K562 (cell line): Measurements from ENCODE around the gene GP1BB. TPM values are rescaled to one million over a fixed set of nuclear protein-coding genes. Genes with fewer than 3 reads are reported as not detected.

Experiments used
- ARID3B ChIP-seq: fragments of 250-450 bp; sonication (Bioruptor Pico); IDR thresholded peaks from 2 replicates; pipeline ENCODE4 v1.4.0; 2020; ENCODE audit warnings: borderline replicate concordance
- BRD4 ChIP-seq: fragments of 200-600 bp; sonication (generic); IDR thresholded peaks from 2 replicates; pipeline ENCODE4 v1.6.1; 2017; ENCODE audit warnings: inconsistent platforms
- CBFA2T3 ChIP-seq: fragments of 450-650 bp; IDR thresholded peaks from 2 replicates; pipeline ENCODE4 v1.6.1; 2017
- FOXA1 ChIP-seq: fragments of 450-650 bp; IDR thresholded peaks from 2 replicates; pipeline ENCODE4 v1.6.1; 2016; ENCODE audit warnings: mild to moderate bottlenecking, borderline replicate concordance
- FOXJ3 ChIP-seq: sonication (generic); formaldehyde crosslinking; IDR thresholded peaks from 2 replicates; pipeline ENCODE4 v1.4.0; 2020; ENCODE audit warnings: mild to moderate bottlenecking, missing genetic modification reagents
- GTF2F1 ChIP-seq: IDR thresholded peaks from 2 replicates; pipeline ENCODE4 v1.6.1; 2011; ENCODE audit warnings: low read depth, low read length, improper control_type of control experiment
- HOXB6 ChIP-seq: fragments of 250-450 bp; sonication (Bioruptor Pico); IDR thresholded peaks from 2 replicates; pipeline ENCODE4 v1.5.1; 2022; ENCODE audit warnings: mild to moderate bottlenecking, borderline replicate concordance
- KDM2B ChIP-seq: fragments of 250-450 bp; sonication (Bioruptor Pico); IDR thresholded peaks from 2 replicates; pipeline ENCODE4 v1.8.0; 2021; ENCODE audit warnings: mild to moderate bottlenecking, moderate library complexity
- KLF16 ChIP-seq: IDR thresholded peaks from 2 replicates; pipeline ENCODE4 v1.6.1; 2016; ENCODE audit warnings: antibody characterized with exemption
- MAFG ChIP-seq: fragments of 450-650 bp; conservative IDR thresholded peaks from 2 replicates; pipeline ENCODE4 v1.6.1; 2016; ENCODE audit warnings: missing genetic modification characterization, missing compliant biosample characterization
- MLX ChIP-seq, 2 experiments: fragments of 450-650 bp in 1 of 2; sonication (generic) in 1 of 2; formaldehyde crosslinking; conservative IDR thresholded peaks; 2 replicates each; pipeline versions ENCODE4 v1.4.0 to v1.8.1; 2020 to 2022; ENCODE audit warnings: mild to moderate bottlenecking in 1 of 2, missing genetic modification reagents in 1 of 2
- NR2C2 ChIP-seq, 2 experiments: fragments of 200-800 bp in 1 of 2; sonication (Bioruptor generic) in 1 of 2; sonication (generic) in 1 of 2; formaldehyde crosslinking in 1 of 2; IDR thresholded peaks; 2 replicates each; pipeline versions ENCODE4 v1.6.1 to v1.8.0; 2016 to 2022; ENCODE audit warnings: mild to moderate bottlenecking in 1 of 2, missing compliant biosample characterization in 1 of 2, missing genetic modification characterization in 1 of 2, missing genetic modification reagents in 1 of 2
- PURB ChIP-seq: sonication (generic); formaldehyde crosslinking; IDR thresholded peaks from 2 replicates; pipeline ENCODE4 v1.9.0; 2021; ENCODE audit warnings: low read depth, mild to moderate bottlenecking, missing genetic modification reagents
- RREB1 ChIP-seq: fragments of 250-450 bp; sonication (Bioruptor Pico); IDR thresholded peaks from 2 replicates; pipeline ENCODE4 v1.4.0; 2020
- SRSF9 ChIP-seq: fragments of 200-400 bp; formaldehyde crosslinking; IDR thresholded peaks from 2 replicates; pipeline ENCODE4 v1.6.1; 2017; ENCODE audit warnings: low read depth, low read length, borderline replicate concordance
- TCF7 ChIP-seq: sonication (generic); IDR thresholded peaks from 2 replicates; pipeline ENCODE4 v1.6.1; 2016; ENCODE audit warnings: antibody characterized with exemption, borderline replicate concordance
- TSC22D4 ChIP-seq: fragments of 450-650 bp; IDR thresholded peaks from 2 replicates; pipeline ENCODE4 v1.6.1; 2016; ENCODE audit warnings: missing genetic modification characterization, missing biosample characterization, control low read depth
- XRCC5 ChIP-seq: fragments of 200-400 bp; formaldehyde crosslinking; IDR thresholded peaks from 2 replicates; pipeline ENCODE4 v1.6.1; 2017; ENCODE audit warnings: low read depth, mild to moderate bottlenecking, low read length
- ZNF586 ChIP-seq: fragments of 450-650 bp; formaldehyde crosslinking; conservative IDR thresholded peaks from 2 replicates; pipeline ENCODE4 v1.4.0; 2020; ENCODE audit warnings: mild to moderate bottlenecking, moderate library complexity
- polyA plus RNA-seq, 8 experiments: library from polyadenylated mRNA; depleted of rRNA in 4 of 8; stranded (reverse) in 5 of 8; unstranded in 3 of 8; fragments of >200 nt; fragmentation: Nextera tagmentation in 2 of 8; fragmentation: Illumina TruSeq in 1 of 8; extraction: Ambion mirVana in 2 of 8; extraction: Trizol in 1 of 8; gene quantifications; 2 replicates each; pipeline versions ENCODE4 v1.2.1 to v1.2.3, GENCODE V29; 2011 to 2014; ENCODE audit warnings: inconsistent platforms in 1 of 8, missing spikeins in 1 of 8
- total RNA-seq, 7 experiments: library from RNA; depleted of rRNA in 6 of 7; stranded (reverse); fragments of >200 nt in 6 of 7; fragmentation: Illumina TruSeq in 2 of 7; extraction: Trizol in 2 of 7; gene quantifications; 2 replicates each; pipeline versions ENCODE4 v1.2.1 to v1.2.3, GENCODE V29; 2011 to 2021; ENCODE audit warnings: low replicate concordance in 1 of 7

GP1BB gene
- total and polyA plus RNA-seq, 9 of the 15 experiments (the other 6 are each of a cell fraction or from before 2014, with no cell fraction given), result 0.69 to 162 (median 2.8) TPM

- TF ChIP-seq SRSF9, result no peak
- no peak for TF ChIP-seq FOXA1
- 0 out of 2 replicates have a peak, but pooled peaks have one; percentile 71 for TF ChIP-seq GTF2F1
- TF ChIP-seq ZNF586, result no peak
- TF ChIP-seq XRCC5, result peak; percentile 90
- TF ChIP-seq KDM2B, result peak; percentile 64; the same call in 1 of the 2 replicates
- TF ChIP-seq NR2C2 (CRISPR knock-in tag; IDR thresholded peaks at IDR 0.05), result no peak
- TF ChIP-seq NR2C2 (tag; IDR thresholded peaks at IDR 0.05), result peak; percentile 36; the same call in 1 of the 2 replicates
- TF ChIP-seq PURB (CRISPR knock-in tag), result no peak
- no peak for TF ChIP-seq TSC22D4 (tag)
- TF ChIP-seq BRD4, result peak; percentile 88; the same call in 1 of the 2 replicates
- 0 out of 2 replicates have a peak, but pooled peaks have one; percentile 79 for TF ChIP-seq HOXB6
- TF ChIP-seq ARID3B, result no peak
- no peak for TF ChIP-seq MAFG (tag)
- peak; percentile 79 for TF ChIP-seq KLF16
- TF ChIP-seq FOXJ3 (CRISPR knock-in tag), result no peak
- TF ChIP-seq RREB1, result no peak
- peak in 1 of 2 experiments; percentile 41; a peak in 1 of 4 replicates for TF ChIP-seq MLX (CRISPR knock-in tag; conservative IDR thresholded peaks at IDR 0.05)
- peak; percentile 17; the same call in 1 of the 2 replicates for TF ChIP-seq TCF7
- peak; percentile 49; the same call in 1 of the 2 replicates for TF ChIP-seq CBFA2T3
Measured at GRCh38 chr22:19679522-19680101, 43.7 kb upstream of the GP1BB start (continued).
